Measurements from ENCODE around the gene PNPLA3.

Gene PNPLA3

GRCh38 chr22:43991316-43992020 is 67.9 kb downstream of the PNPLA3 start:
- Histone ChIP-seq H3K27ac (no peak overlapping the region), H3K4me1 (peaks cover 0 to 6% (median 0%) of the 10 kb centered on the region in 4 donors), H3K4me3 (no peak overlapping the region), H3K9me3 (no peaks in the 10 kb centered on the region), H3K27me3 (no peaks in the 10 kb centered on the region), H3K36me3 (peaks cover 60 to 90% (median 82%) of the 10 kb centered on the region in 3 donors)
- intact Hi-C loops (cut with DNase I; ENCODE audit: low total_unique reads): loop anchor here (2.0 kb wide), 1 partner anchor 635 kb away; no protein-coding TSS in a partner anchor
- no peak for TF ChIP-seq CTCF (IDR thresholded peaks at IDR 0.05)
- DNase-seq: no peak

- Histone ChIP-seq H3K27me3 (no peaks in the 10 kb centered on the region), H3K36me3 (peaks cover 66 to 90% (median 84%) of the 10 kb centered on the region in 3 donors), H3K4me3 (no peak overlapping the region), H3K27ac (no peak overlapping the region), H3K4me1 (peaks cover 0 to 6% (median 0%) of the 10 kb centered on the region in 4 donors), H3K9me3 (no peaks in the 10 kb centered on the region)
- no peak for DNase-seq
- intact Hi-C loops (cut with DNase I; ENCODE audit: low total_unique reads): loop anchor here (2.0 kb wide), 1 partner anchor 634 kb away; no protein-coding TSS in a partner anchor
- TF ChIP-seq CTCF (IDR thresholded peaks at IDR 0.05): no peak
These were observed 68.8 kb downstream of the PNPLA3 start for GRCh38 chr22:43992331-43992821.

- Histone ChIP-seq H3K9me3 (no peaks in the 10 kb centered on the region), H3K36me3 (peaks cover 68 to 95% (median 91%) of the 10 kb centered on the region in 3 donors), H3K27me3 (no peaks in the 10 kb centered on the region), H3K4me1 (peaks cover 0 to 6% (median 0%) of the 10 kb centered on the region in 4 donors), H3K27ac (no peak overlapping the region), H3K4me3 (no peak overlapping the region)
- TF ChIP-seq CTCF (IDR thresholded peaks at IDR 0.05): peak; percentile 86 to 89
- DNase-seq: peak in 1 of 2 donors; percentile 32
- intact Hi-C loops (cut with DNase I; ENCODE audit: low total_unique reads): loop anchor here (2.0 kb wide), 1 partner anchor 634 kb away; no protein-coding TSS in a partner anchor
These were observed 69.6 kb downstream of the PNPLA3 start for GRCh38 chr22:43993072-43993760.

GRCh38 chr22:43994006-43994405 is 70.4 kb downstream of the PNPLA3 start:
- Histone ChIP-seq H3K9me3 (no peaks in the 10 kb centered on the region), H3K27me3 (no peaks in the 10 kb centered on the region), H3K27ac (no peak overlapping the region), H3K36me3 (peaks cover 68 to 96% (median 91%) of the 10 kb centered on the region in 3 donors), H3K4me3 (no peak overlapping the region), H3K4me1 (peaks cover 0 to 6% (median 0%) of the 10 kb centered on the region in 4 donors)
- intact Hi-C loops (cut with DNase I; ENCODE audit: low total_unique reads): no loop called here
- no peak for TF ChIP-seq CTCF (IDR thresholded peaks at IDR 0.05)
- no peak for DNase-seq

GRCh38 chr22:43994416-43994815 is 70.8 kb downstream of the PNPLA3 start:
- Histone ChIP-seq H3K4me1 (peaks cover 0 to 6% (median 0%) of the 10 kb centered on the region in 4 donors), H3K27ac (no peak overlapping the region), H3K9me3 (no peaks in the 10 kb centered on the region), H3K36me3 (peaks cover 66 to 96% (median 92%) of the 10 kb centered on the region in 3 donors), H3K4me3 (no peak overlapping the region), H3K27me3 (no peaks in the 10 kb centered on the region)
- no peak for TF ChIP-seq CTCF (IDR thresholded peaks at IDR 0.05)
- intact Hi-C loops (cut with DNase I; ENCODE audit: low total_unique reads): no loop called here
- DNase-seq: no peak
